Breast epithelium (tissue), 4 donors: ENCODE measurements around the gene PIGH. TPM values are rescaled to one million over a fixed set of nuclear protein-coding genes. Genes with fewer than 3 reads are reported as not detected.
A peak's percentile ranks its signal among the peaks of the same experiment; 100 is the strongest.

Source experiments
- DNase-seq, 2 donors: peaks; one replicate each; pipeline ENCODE4 v3.0.0-alpha.2; 2019; ENCODE audit warnings: low spot score in 2 of 2
- H3K27ac ChIP-seq, 2 donors: fragments of 200-600 bp; sonication (generic) in 1 of 2; one replicate each; pipeline ENCODE4 v1.5.1; 2016 to 2019; ENCODE audit warnings: mild to moderate bottlenecking in 1 of 2
- H3K27me3 ChIP-seq, 2 donors: fragments of 200-600 bp; sonication (generic) in 1 of 2; one replicate each; pipeline versions ENCODE4 v1.5.1 to v1.6.0; 2017 to 2019; ENCODE audit warnings: control low read depth in 1 of 2, mild to moderate bottlenecking in 1 of 2
- H3K36me3 ChIP-seq: fragments of 200-600 bp; one replicate; pipeline ENCODE4 v1.5.1; 2019
- H3K4me1 ChIP-seq, 2 donors: fragments of 200-600 bp; sonication (generic); one replicate each; pipeline ENCODE4 v1.5.1; 2016 to 2019; ENCODE audit warnings: control low read depth in 1 of 2
- H3K4me3 ChIP-seq, 3 donors: fragments of 200-600 bp; sonication (generic); 1 replicate in 2 of 3; 2 replicates in 1 of 3; pipeline ENCODE4 v1.5.1; 2016 to 2019; ENCODE audit warnings: mild to moderate bottlenecking in 3 of 3, moderate library complexity in 2 of 3
- H3K9me3 ChIP-seq, 2 donors: fragments of 200-600 bp; sonication (generic) in 1 of 2; one replicate each; pipeline ENCODE4 v1.5.1; 2016 to 2019; ENCODE audit warnings: control low read depth in 1 of 2
- POLR2A ChIP-seq: fragments of 450-650 bp; IDR thresholded peaks from one replicate; pipeline ENCODE4 v1.6.1; 2016; ENCODE audit warnings: antibody characterized with exemption, mild to moderate bottlenecking, moderate library complexity
- POLR2AphosphoS5 ChIP-seq, 3 donors: sonication (generic); formaldehyde crosslinking; IDR thresholded peaks; one replicate each; pipeline ENCODE4 v1.6.1; 2017; ENCODE audit warnings: antibody characterized with exemption in 3 of 3
- intact Hi-C: fragments of 100-400 bp; cut with DNase I; formaldehyde crosslinking; loops from one replicate; pipeline ENCODE4 v1.15.1; 2023; ENCODE audit warnings: low total_unique reads
- total RNA-seq, 3 donors: library from RNA; depleted of rRNA; stranded (reverse); fragments of >200 nt; gene quantifications; one replicate each; pipeline ENCODE4 v1.1.0, GENCODE V29; 2016
- TF ChIP-seq, protein P1 (sequence below), 3 donors: fragments of 450-650 bp; IDR thresholded peaks; one replicate each; pipeline ENCODE4 v1.5.1; 2016 to 2017; ENCODE audit warnings: antibody characterized with exemption in 3 of 3, mild to moderate bottlenecking in 3 of 3, moderate library complexity in 3 of 3

PIGH gene
- total RNA-seq, 3 donors from 2014 or later = 32.8 to 37.6 (median 33.8) TPM

DNA sequence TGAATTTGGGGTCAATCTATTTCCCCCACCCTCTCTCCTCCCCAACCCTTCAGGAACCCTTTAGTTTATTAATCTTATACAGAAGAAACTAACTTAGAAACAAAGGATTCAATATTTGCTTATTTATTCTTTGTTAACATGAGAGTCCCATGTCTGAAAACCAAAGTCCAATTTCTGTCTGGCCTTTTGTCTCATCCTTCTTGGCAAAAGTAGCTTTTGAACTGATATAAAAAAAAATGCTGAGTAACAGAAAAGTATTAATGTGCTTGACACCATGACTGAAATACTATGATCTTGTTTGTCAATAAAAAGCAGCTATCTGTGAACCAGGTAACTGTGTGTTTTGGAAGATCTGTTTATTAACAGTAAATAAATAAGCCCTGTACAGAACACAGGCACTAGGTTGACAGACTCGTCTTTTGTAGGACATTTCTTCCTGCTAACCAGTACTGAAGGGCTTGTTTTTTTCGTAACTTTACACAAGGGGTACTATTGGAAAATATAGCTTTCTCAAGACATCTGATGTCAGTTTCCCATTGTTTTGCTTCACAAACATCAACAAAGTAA, 10.8 kb downstream of the PIGH start:
- DNase-seq = no peak
- Histone ChIP-seq H3K36me3 (peaks cover 6% of the 10 kb centered on the region), H3K4me1 (no peaks in the 10 kb centered on the region), H3K27me3 (no peaks in the 10 kb centered on the region), H3K27ac (no peak overlapping the region), H3K9me3 (no peaks in the 10 kb centered on the region), H3K4me3 (no peak overlapping the region)
- intact Hi-C loops = no loop called here
- TF ChIP-seq, protein P1, sequence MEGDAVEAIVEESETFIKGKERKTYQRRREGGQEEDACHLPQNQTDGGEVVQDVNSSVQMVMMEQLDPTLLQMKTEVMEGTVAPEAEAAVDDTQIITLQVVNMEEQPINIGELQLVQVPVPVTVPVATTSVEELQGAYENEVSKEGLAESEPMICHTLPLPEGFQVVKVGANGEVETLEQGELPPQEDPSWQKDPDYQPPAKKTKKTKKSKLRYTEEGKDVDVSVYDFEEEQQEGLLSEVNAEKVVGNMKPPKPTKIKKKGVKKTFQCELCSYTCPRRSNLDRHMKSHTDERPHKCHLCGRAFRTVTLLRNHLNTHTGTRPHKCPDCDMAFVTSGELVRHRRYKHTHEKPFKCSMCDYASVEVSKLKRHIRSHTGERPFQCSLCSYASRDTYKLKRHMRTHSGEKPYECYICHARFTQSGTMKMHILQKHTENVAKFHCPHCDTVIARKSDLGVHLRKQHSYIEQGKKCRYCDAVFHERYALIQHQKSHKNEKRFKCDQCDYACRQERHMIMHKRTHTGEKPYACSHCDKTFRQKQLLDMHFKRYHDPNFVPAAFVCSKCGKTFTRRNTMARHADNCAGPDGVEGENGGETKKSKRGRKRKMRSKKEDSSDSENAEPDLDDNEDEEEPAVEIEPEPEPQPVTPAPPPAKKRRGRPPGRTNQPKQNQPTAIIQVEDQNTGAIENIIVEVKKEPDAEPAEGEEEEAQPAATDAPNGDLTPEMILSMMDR (IDR thresholded peaks at IDR 0.05) = no peak
- TF ChIP-seq POLR2AphosphoS5 (IDR thresholded peaks at IDR 0.05) = no peak
- no peak for TF ChIP-seq POLR2A

DNA sequence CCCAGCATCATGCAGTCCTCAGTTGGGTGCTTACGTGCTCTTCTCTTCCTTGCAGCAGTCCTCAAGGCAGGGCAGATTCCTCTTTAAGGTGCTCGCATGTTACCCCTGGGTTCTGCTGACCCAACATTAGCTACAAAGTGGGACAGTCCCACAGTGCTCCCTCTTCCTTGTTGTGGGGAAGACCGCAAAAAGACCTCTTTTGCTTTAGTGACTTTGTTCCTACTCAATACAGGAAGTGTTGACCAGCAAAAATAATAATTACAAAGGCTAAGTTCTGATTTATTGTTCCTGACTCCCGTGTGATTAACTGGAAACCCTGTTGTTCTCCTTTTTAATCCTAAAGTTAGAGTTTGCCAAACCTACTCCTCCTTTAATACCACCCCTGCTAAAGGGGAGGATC, 13.7 kb downstream of the PIGH start:
- Histone ChIP-seq H3K27ac (no peak overlapping the region), H3K27me3 (no peaks in the 10 kb centered on the region), H3K4me1 (no peaks in the 10 kb centered on the region), H3K4me3 (no peak overlapping the region), H3K36me3 (peaks cover 6% of the 10 kb centered on the region), H3K9me3 (no peaks in the 10 kb centered on the region)
- TF ChIP-seq POLR2A (no peak), POLR2AphosphoS5 (IDR thresholded peaks at IDR 0.05) (no peak)
- TF ChIP-seq, protein P1 (IDR thresholded peaks at IDR 0.05) = no peak
- no peak for DNase-seq
- intact Hi-C loops = no loop called here

DNA sequence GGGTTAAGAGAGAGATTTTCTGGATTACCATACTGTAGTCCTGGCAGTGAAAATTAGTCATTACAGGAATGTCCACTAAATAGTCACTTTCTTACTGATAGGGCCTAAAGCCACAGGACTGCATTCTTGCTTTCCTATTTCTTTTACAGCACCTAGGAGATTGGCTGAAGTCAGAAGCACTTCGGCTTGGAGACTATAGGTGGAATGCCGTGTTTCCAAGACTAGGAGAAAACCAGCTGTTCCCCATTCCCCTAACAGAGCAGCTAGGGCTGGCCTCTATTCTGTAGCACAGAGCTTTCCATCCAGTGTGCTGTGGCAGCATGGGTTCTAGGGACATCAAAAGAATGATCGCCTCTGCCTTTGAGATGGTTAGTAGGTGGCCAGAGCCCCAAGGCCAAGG, 15.1 kb downstream of the PIGH start:
- Histone ChIP-seq H3K4me3 (no peak overlapping the region), H3K27me3 (no peaks in the 10 kb centered on the region), H3K27ac (no peak overlapping the region), H3K36me3 (peaks cover 6% of the 10 kb centered on the region), H3K9me3 (no peaks in the 10 kb centered on the region), H3K4me1 (no peaks in the 10 kb centered on the region)
- intact Hi-C loops = no loop called here
- DNase-seq = no peak
- TF ChIP-seq, protein P1 (IDR thresholded peaks at IDR 0.05) = no peak
- TF ChIP-seq POLR2AphosphoS5 (IDR thresholded peaks at IDR 0.05) = no peak
- TF ChIP-seq POLR2A = no peak

DNA sequence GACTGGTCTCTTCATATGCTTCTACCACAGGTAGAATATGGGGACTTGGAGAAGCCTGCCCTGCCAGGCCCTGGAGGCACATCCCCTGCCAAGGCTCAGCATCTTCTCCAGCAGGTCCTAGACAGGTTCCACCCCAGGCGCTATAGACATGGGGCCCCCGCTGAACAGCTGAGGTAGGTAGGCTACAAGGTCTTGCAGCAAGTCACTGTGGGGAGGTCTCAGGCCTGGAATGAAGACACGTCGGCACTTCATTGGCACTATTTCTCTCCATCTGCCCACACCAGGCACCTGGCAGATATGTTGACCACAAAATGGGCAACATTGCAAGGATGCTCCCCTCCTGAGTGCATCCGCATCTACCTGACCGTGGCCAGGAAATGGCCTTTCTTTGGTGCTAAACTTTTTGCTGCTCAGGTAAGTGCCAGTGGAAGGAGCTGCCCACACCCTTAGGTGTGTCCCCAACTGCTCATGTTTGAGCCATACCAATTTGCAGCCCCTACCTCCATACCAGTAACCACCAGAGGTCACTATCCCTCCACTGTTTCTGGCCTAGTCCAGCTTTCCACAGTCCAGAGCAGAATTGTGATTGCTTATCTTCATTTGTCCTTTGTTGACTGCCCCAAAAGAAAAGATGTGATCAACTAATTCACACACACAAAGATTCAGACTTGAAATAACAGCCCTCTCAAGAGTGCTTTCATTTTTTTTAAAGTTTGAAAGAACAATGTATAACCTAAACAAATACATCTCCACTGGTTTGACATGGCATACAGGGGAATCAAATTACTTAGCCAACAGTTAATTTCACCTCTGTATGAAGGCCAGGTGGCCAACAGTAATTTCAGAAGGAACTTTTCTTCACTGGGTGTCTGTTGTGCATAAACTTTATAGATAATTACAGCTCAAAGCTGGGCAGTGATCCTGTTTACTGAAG, 16.1 kb downstream of the PIGH start:
- no peaks in the 10 kb centered on the region for H3K27me3 ChIP-seq
- H3K4me1 ChIP-seq = no peaks in the 10 kb centered on the region
- intact Hi-C loops = no loop called here
- H3K4me3 ChIP-seq = no peak overlapping the region
- no peak for DNase-seq
- TF ChIP-seq POLR2A = no peak
- TF ChIP-seq, protein P1 (IDR thresholded peaks at IDR 0.05) = peak in 2 of 3 donors; percentile 39 to 55
- H3K36me3 ChIP-seq = peaks cover 6% of the 10 kb centered on the region
- no peak overlapping the region for H3K27ac ChIP-seq
- H3K9me3 ChIP-seq = no peaks in the 10 kb centered on the region

DNA sequence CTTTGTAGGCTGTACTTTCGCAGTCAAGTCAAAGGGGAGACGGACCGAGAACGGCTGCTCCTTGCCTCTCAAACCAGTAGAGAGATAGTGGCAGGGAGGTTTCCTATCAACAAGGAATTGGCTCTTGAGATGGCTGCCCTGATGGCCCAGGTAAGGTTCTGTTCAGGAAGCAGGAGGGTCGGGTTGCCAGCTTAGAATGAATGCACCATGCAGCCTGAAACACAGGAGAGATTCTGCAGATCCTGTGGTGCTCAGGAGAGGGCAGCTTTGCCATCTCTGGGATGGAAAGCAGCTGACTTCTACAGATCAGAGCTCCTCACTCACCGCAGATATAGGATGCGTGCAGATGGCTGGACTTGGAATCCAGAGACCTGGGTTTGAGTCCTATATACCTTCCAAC, 18.0 kb downstream of the PIGH start:
- H3K27me3 ChIP-seq = no peaks in the 10 kb centered on the region
- no peak for TF ChIP-seq POLR2AphosphoS5 (IDR thresholded peaks at IDR 0.05)
- TF ChIP-seq POLR2A = no peak
- TF ChIP-seq, protein P1 (IDR thresholded peaks at IDR 0.05) = no peak
- no peaks in the 10 kb centered on the region for H3K9me3 ChIP-seq
- intact Hi-C loops = no loop called here
- H3K36me3 ChIP-seq = no peaks in the 10 kb centered on the region
- H3K4me1 ChIP-seq = no peaks in the 10 kb centered on the region
- H3K4me3 ChIP-seq = no peak overlapping the region
- no peak overlapping the region for H3K27ac ChIP-seq
- no peak for DNase-seq
